ENCODE results near the gene FANCD2OS.
"Not testable (repeated sequence)": the region's sequence is repeated elsewhere in the genome, so short reads cannot be mapped to it uniquely, and the experiment has no call there.

FANCD2OS gene, protein sequence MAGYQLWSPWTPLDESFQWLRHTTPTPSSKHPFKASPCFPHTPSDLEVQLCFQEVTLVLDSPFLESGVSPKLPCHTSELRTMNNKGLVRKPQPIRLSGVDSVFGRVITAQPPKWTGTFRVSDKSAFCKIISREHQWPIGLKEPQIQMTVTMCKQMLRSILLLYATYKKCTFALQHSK

DNA sequence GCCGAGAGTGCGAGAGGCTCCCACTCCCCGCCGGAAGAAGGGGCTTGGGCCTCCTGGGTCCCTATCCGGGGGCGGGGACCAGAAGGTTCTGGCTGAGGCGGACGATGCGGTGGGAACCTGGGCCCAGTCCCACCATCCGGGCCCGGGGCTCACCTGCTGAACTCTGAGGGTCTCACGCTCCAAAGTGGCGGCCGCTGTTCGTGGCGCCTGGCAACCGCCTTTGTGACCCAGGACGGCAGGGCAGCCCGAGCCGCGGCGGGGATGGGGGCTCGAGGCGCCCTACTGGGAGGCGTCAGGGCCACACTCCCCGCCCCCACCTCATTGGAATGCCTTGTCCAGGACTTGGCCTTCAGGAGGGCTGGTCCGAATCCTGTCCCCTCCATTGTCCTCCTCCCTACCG lies at the start of gene FANCD2OS:
TSS of gene FANCD2OS (minus strand) at position 165 of the 400 bp plus-strand sequence. CDS start 3,481 bp downstream, outside the sequence.
- no peak for DNase-seq (ENCODE audit: low read depth)
- H3K4me3 ChIP-seq (ENCODE audit: low read depth, low read length), result no peak within 1 kb of the TSS

DNA sequence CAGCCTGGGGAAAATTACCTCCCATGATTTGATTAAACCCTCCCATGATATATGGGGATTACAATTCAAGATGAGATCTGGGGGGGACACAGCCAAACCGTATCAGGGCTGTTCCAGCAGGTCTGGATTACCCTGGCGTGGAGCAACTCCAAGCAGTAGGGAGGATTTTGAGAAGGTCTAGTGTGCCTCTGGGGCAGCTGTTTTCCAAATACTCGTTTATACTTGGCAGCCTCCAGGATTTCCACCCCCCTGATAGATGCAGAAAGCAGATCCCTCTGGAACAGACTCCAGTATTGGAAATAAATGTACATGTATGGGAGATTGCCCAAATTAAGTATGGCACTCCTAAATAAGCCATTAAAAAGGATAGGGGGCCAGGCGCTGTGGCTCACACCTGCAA lies 49.0 kb upstream of the FANCD2OS start:
- no peak for DNase-seq (ENCODE audit: low read depth)
- H3K4me3 ChIP-seq (ENCODE audit: low read depth, low read length), result no peak overlapping the region

DNA sequence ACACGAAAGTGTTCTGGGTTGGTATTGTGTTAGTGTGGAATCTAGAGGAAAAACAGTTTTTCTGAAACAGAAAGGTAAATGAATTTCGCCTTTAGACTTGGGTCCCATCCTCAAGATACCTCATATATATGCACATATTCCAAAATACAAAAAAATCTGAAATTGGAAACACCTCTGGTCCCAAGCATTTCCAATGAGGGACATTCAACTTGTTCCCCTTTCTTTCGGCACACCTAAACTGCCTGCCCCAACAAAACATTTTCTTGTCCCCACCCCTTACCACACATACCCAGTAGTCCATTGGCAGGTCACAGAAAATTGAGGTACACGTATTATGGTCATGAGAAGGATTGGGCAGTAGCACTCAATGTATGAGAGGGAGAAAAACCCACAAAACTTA lies 47.6 kb upstream of the FANCD2OS start:
- H3K4me3 ChIP-seq (ENCODE audit: low read depth, low read length), result no peak overlapping the region
- no peak for DNase-seq (ENCODE audit: low read depth)

DNA sequence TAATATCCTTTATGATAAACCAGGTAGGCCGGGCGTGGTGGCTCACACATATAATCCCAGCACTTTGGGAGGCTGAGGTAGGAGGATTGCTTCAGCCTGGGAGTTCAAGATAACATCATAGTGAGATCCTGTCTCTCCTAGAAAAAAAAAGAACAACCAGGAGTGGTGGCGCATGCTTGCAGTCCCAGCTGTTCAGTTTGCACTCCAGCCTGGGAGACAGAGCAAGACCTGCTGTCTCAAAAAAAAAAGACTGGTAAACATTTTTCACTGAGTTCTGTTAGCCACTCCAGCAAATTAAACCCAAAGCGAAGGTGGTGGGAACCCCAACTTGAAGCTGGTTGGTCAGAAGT lies 47.0 kb upstream of the FANCD2OS start:
- no peak overlapping the region for H3K4me3 ChIP-seq (ENCODE audit: low read depth, low read length)
- DNase-seq (ENCODE audit: low read depth), result no peak

DNA sequence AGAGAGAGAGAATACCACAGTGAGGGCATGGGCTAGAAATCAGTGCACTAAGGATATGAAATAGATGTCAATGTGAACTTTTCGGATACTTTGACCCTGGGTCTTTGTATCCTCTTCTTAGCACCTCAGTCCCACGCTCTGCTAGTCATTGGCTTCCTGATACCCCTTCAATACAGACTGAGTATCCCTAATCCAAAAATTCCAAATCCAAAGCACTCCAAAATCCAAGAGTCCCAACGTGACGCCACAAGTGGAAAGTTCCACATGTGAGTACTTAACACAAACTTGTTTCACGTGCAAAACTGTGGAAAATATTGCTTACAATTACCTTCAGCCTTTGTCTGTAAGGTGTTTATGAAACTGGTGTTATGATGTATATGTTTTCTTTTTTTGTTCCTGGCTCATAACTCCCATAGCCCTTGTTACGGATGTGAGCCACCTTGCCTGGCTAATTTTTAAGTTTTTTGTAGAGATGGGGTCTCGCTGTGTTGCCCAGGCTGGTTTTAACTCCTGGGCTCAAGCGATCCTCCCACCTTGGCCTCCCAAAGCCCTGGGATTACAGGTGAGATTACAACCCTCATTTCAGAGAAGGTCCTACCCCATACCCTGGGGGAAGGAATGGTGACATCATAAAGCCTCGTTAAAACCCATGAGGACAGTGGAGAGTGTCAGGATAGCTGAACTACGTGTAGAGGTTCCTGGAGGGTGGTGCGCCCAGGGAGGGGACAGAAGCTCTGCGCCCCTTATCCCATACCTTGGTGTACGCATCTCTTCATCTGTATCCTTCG lies 46.5 kb upstream of the FANCD2OS start:
- no peak overlapping the region for H3K4me3 ChIP-seq (ENCODE audit: low read depth, low read length)
- no peak for DNase-seq (ENCODE audit: low read depth)

DNA sequence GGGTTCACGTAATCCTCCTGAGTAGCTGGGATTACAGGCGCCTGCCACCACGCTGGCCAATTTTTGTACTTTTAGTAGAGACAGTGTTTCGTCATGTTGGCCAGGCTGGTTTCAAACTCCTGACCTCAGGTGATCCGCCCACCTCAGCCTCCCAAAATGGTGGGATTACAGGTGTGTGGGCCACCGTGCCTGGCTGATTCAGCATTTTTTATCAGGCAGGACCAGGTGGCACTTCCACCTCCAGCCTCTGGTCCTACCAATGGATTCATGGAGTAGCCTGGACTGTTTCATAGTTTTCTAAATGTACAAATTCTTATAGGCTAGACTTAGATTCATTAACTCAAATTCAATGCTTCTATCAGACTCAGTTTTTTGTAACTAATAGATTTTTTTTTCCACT lies 42.9 kb upstream of the FANCD2OS start:
- H3K4me3 ChIP-seq (ENCODE audit: low read depth, low read length), result no peak overlapping the region
- no peak for DNase-seq (ENCODE audit: low read depth)

DNA sequence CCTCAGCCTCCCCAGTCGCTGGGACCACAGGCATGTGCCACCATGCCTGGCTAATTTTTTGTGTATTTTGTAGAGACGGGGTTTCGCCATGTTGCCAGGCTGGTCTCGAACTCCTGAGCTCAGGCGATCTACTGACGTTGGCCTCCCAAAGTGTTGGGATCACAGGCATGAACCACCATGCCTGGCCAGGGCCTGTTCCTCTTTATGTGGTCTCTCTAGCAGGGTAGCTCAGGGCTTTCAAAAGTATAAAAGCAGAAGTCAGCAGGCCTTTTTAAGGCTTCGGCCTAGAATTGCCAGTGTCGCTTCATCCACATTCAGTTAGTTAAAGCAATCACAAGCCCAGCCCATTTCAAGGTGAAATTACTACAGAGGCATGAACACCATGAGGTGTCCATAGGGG lies 41.2 kb upstream of the FANCD2OS start:
- DNase-seq (ENCODE audit: low read depth), result no peak
- H3K4me3 ChIP-seq (ENCODE audit: low read depth, low read length), result no peak overlapping the region

DNA sequence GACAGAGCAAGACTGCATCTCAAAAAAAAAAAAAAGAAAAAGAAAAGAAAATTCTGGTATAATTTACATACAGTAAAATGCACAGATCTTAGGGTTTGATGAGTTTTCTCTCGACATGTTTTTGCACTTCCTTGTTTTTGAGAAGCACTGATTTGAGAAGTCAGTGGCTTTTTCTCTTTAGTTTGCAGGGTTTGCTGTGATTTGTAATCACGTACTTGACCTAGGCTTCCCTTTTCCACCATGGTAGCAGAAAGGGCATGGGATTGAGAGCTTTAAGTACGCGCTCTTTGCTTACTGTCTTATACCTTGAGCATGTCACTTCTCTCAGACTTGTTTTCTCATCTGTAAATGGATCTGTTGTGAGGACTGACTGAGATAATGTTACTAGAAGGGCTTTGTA lies 37.6 kb upstream of the FANCD2OS start:
- DNase-seq (ENCODE audit: low read depth), result no peak
- H3K4me3 ChIP-seq (ENCODE audit: low read depth, low read length), result no peak overlapping the region

DNA sequence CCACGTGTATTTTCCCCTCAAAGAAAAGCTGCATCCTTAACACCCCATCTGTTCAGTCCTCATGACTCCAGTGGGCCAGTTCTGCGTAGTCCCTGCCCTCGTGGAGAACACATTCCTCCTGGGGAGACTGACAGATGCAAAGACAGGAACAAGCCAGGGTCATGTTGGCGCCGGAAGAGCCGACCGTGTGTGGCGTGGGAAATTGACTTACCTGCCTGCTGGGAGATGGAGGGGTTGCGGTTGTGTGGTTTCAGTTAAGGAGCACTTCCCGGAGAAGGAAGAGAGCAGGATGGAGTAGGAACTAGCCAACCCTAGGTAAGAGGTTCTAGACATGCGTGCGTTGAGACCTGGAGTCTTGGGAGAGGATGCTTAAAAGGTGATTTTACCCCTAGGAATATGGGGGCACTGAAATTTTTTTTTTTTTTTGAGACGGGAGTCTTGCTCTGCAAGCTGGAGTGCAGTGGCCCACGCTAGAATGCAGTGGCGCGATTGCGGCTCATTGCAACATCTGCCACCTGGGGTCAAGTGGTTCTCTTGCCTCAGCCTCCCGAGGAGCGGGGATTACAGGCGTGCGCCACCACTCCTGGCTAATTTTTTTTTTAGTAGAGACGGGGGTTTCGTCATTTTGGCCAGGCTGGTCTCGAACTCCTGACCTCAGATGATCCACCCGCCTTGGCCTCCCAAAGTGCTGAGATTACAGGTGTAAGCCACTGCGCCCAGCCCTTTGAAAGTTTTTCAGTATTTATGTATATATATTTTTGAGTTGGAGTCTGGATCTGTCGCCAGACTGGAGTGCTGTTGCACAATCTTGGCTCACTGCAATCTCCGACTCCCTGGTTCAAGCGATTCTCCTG lies 34.9 kb upstream of the FANCD2OS start:
- DNase-seq (ENCODE audit: low read depth), result no peak
- H3K4me3 ChIP-seq (ENCODE audit: low read depth, low read length), result peak overlapping the region; percentile 74

DNA sequence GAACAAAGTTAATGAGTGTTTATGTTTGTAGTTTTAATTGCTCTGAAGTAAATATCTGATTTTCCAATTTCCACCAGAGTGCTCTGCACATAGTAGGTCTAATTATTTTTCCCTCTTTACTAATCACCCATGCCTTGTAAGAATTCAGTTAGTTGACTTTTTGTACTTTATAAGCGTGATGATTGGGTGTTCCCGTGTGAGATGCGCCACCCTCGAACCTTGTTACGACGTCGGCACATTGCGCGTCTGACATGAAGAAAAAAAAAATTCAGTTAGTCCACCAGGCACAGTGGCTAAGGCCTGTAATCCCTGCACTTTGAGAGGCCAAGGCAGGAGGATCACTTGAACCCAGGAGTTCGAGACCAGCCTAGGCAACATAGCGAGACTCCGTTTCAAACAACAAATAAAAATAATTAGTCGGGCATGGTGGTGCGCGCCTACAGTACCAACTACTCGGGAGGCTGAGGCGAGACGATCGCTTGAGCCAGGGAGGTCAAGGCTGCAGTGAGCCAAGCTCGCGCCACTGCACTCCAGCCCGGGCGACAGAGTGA lies 33.0 kb upstream of the FANCD2OS start:
- DNase-seq (ENCODE audit: low read depth), result no peak
- H3K4me3 ChIP-seq (ENCODE audit: low read depth, low read length), result peak overlapping the region; percentile 74

DNA sequence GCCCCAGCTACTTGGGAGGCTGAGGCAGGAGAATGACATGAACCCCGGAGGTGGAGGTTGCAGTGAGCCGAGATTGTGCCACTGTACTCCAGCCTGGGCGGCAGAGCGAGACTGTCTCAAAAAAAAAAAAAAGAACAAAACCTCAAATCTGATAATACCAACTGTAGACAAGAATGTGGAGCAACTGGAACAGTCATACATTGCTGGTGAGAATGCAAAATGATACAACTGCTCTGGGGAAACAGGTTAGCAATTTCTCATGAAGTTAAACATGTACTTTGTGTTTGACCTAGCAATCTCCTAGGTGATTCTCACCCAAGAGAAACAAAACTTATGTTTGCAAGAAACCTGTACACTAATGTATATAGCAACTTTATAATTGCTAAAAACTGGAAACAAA lies 29.1 kb upstream of the FANCD2OS start:
- no peak overlapping the region for H3K4me3 ChIP-seq (ENCODE audit: low read depth, low read length)
- no peak for DNase-seq (ENCODE audit: low read depth)

DNA sequence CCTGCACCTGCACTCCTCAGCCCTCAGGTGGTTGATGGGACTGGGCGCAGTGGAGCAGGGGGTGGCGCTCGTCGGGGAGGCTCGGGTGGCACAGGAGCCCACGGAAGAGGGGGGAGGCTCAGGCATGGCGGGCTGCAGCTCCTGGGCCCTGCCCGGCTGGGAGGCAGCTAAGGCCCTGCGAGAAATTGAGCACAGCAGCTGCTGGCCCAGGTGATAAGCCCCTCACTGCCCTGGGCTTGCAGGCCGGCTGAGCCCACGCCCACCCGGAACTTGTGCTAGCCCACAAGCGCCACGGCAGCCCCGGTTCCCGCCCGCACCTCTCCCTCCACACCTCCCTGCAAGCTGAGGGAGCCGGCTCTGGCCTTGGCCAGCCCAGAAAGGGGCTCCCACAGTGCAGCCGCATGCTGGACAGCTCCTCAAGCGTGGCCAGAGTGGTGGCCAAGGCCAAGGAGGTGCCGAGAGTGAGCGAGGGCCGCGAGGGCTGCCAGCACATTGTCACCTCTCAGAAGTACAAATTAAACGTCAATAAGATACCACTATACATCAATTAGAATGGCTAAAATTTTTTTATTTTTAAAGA lies 28.5 kb upstream of the FANCD2OS start:
- no peak overlapping the region for H3K4me3 ChIP-seq (ENCODE audit: low read depth, low read length)
- DNase-seq (ENCODE audit: low read depth), result no peak

DNA sequence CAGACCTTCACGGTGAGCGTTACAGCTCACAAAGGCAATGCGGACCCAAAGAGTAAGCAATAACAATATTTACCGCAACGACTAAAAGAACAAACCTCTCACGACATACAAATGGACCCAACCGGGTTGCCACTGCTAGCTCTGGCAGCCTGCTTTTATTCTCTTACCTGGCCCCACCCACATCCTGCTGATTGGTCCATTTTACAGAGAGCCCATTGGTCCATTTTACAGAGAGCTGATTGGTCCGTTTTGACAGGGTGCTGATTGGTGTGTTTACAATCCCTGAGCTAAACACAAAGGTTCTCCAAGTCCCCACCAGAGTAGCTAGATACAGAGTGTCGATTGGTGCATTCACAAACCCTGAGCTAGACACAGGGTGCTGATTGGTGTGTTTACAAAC lies 27.8 kb upstream of the FANCD2OS start:
- not testable (repeated sequence) for DNase-seq (ENCODE audit: low read depth); H3K4me3 ChIP-seq (ENCODE audit: low read depth, low read length)

DNA sequence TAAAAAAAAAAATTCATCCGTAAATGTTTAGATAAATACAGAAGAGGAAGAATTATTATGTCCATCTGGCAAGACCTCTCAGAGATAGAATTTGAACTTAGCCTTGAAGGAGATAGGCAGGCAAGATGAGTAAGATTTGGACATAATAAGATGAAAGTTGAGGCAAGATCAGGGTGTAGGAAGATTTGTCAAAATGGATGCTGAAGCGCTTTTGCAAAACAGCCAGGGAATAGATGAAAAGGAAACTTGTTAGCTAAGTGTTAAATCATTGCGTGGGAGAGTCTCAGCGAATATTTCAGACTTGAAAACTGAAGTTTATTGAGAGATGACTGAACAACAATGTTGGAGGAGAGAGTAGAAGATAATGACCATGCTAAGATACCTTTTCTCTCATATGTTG lies 14.7 kb upstream of the FANCD2OS start:
- DNase-seq (ENCODE audit: low read depth), result no peak
- no peak overlapping the region for H3K4me3 ChIP-seq (ENCODE audit: low read depth, low read length)

DNA sequence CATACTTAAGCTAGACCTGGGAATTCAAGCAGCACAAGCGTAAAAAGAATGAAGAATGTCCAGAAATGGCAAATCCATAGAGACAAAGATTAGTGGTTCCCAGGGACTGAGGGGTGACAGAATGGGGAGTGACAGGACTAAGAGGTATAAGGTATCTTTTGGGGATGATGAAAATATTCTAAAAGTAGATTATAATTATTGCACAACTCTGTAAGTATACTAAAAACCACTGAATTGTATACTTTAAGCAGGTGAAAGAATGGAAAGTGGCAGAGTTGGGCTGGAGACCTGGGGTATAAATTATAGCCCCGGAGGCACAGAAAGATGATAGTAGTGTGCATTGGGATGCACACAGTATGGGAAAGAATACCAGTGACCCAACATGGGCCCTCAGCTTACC lies 13.0 kb upstream of the FANCD2OS start:
- no peak overlapping the region for H3K4me3 ChIP-seq (ENCODE audit: low read depth, low read length)
- no peak for DNase-seq (ENCODE audit: low read depth)

DNA sequence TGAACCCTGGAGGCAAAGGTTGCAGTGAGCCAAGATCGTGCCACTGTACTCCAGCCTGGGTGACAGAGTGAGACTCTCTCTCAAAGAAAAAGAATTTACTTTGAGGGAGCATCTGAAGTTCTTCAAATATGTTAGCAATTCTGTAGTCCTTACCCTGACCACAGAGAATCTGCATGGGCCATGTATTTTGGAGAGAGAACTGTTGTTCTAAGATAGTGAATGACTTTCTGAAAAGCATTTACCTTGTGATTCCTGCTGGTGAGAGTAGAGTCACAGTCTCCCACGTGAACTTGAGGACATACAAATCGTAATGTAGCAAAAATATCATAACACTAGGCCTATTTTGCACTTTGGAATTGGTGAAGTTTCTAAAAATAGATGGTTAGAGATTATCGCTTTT lies 11.3 kb upstream of the FANCD2OS start:
- no peak overlapping the region for H3K4me3 ChIP-seq (ENCODE audit: low read depth, low read length)
- no peak for DNase-seq (ENCODE audit: low read depth)

DNA sequence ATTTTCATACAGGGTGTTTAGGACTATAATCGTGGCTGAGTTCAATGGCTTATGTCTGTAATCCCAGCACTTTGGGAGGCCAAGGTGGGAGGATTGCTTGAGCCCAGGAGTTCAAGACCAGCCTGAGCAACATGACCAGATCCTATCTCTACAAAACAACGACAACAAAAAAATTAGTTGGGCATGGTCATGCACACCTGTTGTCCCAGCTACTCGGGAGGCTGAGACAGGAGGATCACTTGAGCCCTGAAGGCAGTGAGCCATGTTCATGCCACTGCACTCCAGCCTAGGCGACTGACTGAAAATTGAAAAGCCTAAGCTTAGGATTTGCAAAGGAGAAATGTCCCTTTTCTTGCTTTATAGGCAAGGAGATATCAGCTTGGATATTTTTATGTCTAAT lies 8.9 kb upstream of the FANCD2OS start:
- DNase-seq (ENCODE audit: low read depth), result no peak
- no peak overlapping the region for H3K4me3 ChIP-seq (ENCODE audit: low read depth, low read length)

DNA sequence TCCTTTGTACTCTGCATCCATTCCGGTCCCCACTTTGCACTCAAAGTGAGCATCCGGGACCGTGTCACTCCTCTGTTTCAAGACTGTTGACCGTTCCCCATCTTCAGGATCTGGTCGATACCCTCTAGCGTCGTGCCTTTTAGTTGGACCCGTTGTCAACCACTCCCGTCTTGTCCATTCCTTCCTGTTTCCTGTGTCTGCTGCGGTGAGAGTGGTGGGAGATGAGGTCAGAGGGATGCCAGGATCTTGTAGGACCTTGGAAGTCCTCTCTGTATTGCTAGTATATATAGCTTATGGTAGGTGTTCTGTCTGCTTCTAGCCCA lies 8.0 kb upstream of the FANCD2OS start:
- no peak for DNase-seq (ENCODE audit: low read depth)
- H3K4me3 ChIP-seq (ENCODE audit: low read depth, low read length), result peak overlapping the region; percentile 97

DNA sequence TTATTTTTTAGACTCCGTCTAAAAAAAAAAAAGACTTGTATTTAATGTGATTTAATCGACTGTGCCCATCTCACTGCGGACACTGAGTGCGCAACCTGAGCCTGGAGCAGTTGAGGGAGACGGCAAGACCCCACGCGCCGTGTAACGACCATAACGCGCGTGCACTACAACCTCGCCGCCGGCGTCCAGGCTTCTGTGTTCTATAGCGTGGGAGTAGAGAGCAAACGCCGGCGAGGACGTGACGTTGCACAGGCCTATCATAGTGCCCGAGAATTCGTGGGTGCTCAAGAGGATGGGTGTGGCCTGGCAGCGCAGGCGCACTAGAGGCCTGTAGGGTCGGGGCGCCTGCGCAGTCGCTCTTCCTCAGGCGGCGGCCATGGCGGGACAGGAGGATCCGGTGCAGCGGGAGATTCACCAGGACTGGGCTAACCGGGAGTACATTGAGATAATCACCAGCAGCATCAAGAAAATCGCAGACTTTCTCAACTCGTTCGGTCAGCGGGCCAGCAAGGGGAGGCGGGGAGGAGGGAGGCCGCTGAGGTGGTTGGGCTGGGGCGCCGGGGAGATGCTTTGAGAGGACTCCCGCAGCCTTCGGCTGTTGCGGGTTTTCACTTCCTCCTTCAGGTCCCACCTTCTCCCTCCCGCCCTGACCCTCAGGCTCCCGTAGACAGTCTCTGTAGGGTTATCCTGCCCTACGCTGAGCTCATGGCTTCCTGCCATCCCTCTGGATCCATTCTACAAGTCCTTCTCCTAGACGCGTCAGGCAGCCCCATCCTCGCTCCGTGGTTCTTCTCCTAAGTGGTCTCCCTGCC lies 7.5 kb upstream of the FANCD2OS start, which contains the start of gene BRK1:
TSS of gene BRK1 (plus strand) at position 350 of the 812 bp plus-strand sequence. CDS start at position 377, 27 bp downstream.
- peak; percentile 88 for DNase-seq (ENCODE audit: low read depth)
- H3K4me3 ChIP-seq (ENCODE audit: low read depth, low read length), result peak within 1 kb of the TSS; percentile 97
